A549 (cell line): ENCODE data around the gene PCDHGA5.

Experiments
- CBX8 ChIP-seq: fragments of 200-600 bp; sonication (generic); IDR thresholded peaks from 2 replicates; pipeline ENCODE4 v1.6.1; 2016
- CHD2 ChIP-seq: fragments of 150-350 bp; IDR thresholded peaks from 2 replicates; pipeline ENCODE4 v1.6.1; 2014; ENCODE audit warnings: low read length; ENCODE audit not compliant: partially characterized antibody
- CTCF ChIP-seq: fragments of >200 bp; sonication (Bioruptor Twin); formaldehyde crosslinking; IDR thresholded peaks from 3 replicates; pipeline ENCODE4 v1.5.1; 2016
- HOXA7 ChIP-seq: fragments of 250-450 bp; sonication (Bioruptor Pico); IDR thresholded peaks from 2 replicates; pipeline ENCODE4 v1.5.0; 2020; ENCODE audit warnings: mild to moderate bottlenecking, moderate library complexity
- MAFK ChIP-seq: fragments of 450-650 bp; IDR thresholded peaks from 2 replicates; pipeline ENCODE4 v1.6.1; 2014; ENCODE audit not compliant: partially characterized antibody
- POLR2A ChIP-seq: IDR thresholded peaks from 2 replicates; pipeline ENCODE4 v1.6.1; 2012; ENCODE audit warnings: mild to moderate bottlenecking, low read length
- TP53 ChIP-seq: fragments of 250-450 bp; sonication (Bioruptor Pico); IDR thresholded peaks from 2 replicates; pipeline ENCODE4 v1.5.0; 2021; ENCODE audit warnings: mild to moderate bottlenecking, moderate library complexity

- TF ChIP-seq TP53 (CRISPR knock-in tag) (no peak), CTCF (peak; percentile 80), POLR2A (no peak), MAFK (no peak), CHD2 (no peak), HOXA7 (CRISPR knock-in tag) (no peak), CBX8 (no peak)
These were observed 18.7 kb downstream of the PCDHGA5 start, which contains the start of gene PCDHGA7 for GRCh38 chr5:141382469-141383294.
